ENCODE data around the gene CARS2.
A peak's percentile ranks its signal among the peaks of the same experiment; 100 is the strongest.
"Not testable (repeated sequence)": the region's sequence is repeated elsewhere in the genome, so short reads cannot be mapped to it uniquely, and the experiment has no call there.

The CARS2 gene, protein sequence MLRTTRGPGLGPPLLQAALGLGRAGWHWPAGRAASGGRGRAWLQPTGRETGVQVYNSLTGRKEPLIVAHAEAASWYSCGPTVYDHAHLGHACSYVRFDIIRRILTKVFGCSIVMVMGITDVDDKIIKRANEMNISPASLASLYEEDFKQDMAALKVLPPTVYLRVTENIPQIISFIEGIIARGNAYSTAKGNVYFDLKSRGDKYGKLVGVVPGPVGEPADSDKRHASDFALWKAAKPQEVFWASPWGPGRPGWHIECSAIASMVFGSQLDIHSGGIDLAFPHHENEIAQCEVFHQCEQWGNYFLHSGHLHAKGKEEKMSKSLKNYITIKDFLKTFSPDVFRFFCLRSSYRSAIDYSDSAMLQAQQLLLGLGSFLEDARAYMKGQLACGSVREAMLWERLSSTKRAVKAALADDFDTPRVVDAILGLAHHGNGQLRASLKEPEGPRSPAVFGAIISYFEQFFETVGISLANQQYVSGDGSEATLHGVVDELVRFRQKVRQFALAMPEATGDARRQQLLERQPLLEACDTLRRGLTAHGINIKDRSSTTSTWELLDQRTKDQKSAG

DNA sequence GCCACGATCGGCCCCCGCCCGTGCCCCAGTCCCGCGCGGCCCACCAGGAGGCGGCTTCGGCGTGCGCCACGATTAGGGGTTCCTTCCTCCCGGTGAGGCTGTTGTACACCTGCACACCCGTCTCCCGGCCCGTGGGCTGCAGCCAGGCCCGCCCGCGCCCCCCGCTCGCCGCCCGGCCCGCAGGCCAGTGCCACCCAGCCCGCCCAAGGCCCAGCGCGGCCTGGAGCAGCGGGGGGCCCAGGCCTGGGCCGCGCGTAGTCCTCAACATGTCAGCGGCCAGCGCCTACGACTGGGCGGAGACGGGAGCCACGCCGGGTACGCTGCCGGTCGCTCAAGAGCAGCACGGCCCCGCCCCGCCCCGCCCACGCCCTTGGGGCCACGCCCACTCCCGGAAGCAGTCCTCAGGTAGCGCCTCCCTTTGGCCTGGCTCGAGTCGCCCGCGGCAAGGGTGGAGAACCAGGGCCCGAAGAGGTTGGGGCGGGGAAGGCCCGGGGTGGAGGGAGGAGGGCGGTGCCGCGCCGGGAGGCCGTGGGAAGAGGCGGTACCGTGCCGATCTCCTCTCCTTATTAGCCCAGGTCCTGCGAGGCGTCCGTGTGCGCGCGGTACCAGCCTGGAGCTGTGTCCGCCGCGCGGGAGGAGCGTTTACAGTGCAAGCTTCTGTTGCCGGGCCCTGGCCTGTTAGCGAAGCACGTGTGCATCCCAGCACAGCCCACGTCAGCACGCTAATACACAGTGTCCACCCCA lies at the start of gene CARS2:
Gene CARS2 (minus strand): TSS at position 291 of the 744 bp plus-strand sequence. CDS start 23 bp downstream, at position 268.
- peak; percentile 89 for DNase-seq

DNA sequence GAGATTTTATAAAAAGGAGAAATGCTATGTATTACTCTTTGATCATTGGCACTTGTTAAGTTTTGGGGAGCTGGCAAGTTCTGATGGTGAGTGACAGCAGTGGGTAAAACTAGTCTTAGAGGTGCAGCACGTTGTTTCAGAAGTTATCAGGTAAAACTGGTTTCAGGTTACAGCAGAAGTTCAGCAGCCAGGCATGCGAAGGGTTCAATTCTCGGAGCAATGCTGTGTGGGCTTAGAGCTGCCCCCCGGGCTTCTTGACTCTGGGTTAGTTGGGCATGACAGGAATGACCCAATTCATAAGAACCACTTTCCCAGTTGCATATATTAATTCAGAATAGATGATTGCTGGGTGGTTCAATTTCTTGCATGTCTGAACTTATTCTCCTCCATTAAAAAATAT lies 42.4 kb upstream of the CARS2 start:
- no peak for DNase-seq

DNA sequence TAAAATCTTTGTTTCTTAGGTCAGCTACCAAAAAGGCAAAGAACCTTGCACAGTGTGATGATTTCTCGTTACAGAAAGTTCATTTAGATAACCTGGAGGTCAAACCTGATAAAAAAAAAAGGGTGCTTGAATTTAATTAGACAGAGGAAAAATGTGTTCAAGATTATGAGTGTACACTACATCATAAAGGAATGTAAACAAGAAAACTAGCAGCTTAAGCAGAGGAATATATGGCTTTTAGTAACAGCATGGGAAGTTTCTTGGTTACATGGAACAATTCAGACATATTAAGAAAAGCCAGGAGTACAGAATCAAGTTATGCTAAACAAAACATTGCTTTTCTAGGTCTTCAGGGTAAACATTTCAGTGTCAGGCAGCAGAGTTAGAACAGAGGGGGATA lies 40.5 kb upstream of the CARS2 start:
- no peak for DNase-seq

DNA sequence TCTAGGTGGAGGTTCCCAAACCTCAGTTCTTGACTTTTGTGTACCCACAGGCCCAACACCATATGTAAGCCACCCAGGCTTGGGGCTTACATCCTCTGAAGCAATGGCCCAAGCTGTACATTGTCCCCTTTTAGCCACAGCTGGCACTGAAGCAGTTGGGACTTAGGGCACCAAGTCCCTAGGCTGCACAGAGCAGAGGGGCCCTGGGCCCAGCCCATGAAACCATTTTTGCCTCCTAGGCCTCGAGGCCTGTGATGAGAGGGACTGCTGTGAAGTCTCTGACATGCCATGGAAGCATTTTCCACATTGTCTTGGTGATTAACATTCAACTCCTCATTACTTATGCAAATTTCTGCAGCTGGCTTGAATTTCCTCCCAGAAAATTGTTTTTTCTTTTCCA lies 37.8 kb upstream of the CARS2 start:
- DNase-seq, result no peak

DNA sequence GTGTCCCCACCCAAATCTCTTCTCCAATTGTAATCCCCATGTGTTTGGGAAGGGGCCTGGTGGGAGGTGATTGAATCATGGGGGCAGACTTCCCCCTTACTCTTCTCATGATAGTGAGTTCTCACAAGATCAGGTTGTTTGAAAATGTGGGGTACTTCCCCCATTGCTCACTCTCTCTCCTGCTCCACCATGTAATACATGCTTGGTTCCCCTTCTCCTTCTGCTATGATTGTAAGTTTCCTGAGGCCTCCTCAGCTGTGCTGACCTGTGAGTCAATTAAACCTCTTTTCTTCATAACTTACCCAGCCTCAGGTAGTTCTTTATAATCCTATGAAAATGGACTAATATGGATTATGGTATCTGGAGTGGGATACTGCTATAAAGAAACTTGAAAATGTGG lies 31.6 kb upstream of the CARS2 start:
- no peak for DNase-seq

DNA sequence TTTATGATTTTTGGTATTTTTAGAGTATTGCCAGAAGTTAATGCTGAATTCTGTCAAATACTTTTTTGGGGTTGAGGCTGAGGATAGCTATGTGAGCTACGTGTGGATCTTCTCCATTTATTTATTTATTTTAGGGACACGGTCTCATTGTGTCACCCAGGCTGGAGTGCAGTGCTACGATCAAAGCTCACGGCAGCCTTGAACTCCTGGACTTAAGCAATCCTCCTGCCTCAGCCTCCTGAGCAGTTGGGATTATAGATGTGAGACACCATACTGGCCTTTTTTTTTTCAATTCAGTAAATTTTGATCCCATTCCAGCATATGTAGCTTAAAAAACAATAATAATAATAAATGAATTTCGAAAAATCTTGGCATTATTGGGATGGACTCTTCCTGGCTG lies 28.6 kb upstream of the CARS2 start:
- no peak for DNase-seq

DNA sequence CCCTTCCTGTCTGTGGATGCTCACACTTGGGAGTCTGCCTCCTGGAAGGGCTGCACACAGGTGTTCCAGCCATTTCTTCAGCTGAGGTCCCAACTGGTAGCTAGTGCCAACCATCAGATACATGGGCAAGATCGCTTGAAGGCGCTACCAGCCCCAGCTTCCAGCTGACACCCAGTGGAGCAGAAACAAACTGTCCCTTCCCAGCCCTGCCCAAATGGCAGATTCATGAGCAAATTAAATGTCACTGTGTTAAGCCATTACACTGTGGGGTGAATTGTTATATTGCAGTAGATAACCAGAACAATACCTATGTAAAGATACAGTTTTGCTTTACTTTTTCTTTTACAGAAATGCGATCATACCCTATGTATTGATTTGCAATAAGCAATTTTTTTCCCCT lies 25.2 kb upstream of the CARS2 start:
- DNase-seq, result no peak

DNA sequence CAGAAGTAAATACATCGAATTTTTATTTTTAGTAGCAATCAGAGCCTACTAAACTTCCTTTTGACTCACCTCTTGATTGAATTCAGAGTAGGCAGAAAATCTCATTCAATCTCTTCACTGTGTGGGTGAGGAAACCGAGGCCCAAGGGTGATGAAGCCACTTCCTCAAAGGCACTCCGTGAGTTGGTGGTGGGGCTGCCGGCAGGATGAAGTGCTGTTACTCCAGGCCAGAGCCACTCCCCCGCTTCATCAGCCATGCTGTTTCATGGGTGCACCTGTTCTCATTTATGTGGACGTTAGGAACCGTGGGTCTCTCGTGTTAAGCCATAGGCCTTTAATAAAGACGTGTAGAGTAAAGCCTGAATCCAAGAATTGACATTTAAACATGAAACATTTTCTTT lies 20.8 kb upstream of the CARS2 start:
- peak; percentile 44 for DNase-seq

DNA sequence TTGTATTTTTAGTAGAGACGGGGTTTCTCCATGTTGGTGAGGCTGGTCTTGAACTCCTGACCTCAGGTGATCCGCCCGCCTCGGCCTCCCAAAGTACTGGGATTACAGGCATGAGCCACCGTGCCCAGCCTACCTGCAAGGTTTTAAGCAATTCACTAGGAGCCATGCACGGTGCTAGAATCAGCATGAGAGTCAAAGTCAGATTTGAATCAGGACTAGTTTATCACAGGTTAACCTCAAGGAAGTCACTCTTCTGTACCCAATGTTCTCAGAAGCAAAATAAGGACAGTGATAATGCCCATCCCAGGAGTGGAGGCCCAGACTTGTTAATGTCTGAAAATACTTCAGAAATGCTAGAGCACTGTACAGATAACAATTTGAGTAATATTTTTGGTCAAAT lies 20.2 kb upstream of the CARS2 start:
- DNase-seq, result not testable (repeated sequence)

DNA sequence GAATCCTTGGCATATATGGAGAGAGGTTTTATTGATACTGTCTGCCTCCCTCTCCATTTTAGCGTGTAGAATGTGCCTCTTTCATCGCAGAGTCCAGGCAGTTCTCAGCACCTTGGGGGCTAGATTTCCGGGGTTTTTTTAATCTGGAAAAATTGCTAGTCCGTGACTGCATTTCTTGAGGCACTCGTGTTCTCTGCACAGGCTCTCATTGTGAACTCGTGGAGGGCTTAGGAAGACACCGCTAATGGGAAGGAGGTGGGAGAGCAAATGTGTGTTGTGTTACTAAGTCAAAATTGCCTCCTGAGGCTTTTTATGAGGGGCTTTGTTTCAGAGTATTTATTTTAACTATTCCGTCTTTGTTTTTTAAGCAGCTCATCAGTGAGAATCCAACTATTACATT lies 17.7 kb upstream of the CARS2 start:
- DNase-seq, result no peak

DNA sequence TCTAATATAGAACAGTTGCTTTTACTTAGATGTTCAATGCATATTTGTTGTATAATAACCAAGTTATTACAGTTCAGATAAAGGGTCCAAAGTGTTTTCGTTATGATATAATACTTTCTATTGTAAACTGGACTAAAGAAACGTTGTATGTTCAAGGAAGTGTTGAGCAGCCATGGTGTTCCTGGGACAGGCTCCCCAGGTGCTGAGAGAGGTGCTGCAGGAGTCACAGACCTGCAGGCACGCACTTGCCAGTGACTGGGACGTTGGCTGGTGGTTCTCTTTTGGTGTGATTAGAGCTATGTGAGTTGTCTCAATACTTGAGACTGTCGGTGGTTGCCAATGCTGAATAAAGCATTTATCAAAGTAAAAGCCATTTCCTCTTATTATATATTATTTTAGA lies 17.1 kb upstream of the CARS2 start:
- DNase-seq, result no peak

DNA sequence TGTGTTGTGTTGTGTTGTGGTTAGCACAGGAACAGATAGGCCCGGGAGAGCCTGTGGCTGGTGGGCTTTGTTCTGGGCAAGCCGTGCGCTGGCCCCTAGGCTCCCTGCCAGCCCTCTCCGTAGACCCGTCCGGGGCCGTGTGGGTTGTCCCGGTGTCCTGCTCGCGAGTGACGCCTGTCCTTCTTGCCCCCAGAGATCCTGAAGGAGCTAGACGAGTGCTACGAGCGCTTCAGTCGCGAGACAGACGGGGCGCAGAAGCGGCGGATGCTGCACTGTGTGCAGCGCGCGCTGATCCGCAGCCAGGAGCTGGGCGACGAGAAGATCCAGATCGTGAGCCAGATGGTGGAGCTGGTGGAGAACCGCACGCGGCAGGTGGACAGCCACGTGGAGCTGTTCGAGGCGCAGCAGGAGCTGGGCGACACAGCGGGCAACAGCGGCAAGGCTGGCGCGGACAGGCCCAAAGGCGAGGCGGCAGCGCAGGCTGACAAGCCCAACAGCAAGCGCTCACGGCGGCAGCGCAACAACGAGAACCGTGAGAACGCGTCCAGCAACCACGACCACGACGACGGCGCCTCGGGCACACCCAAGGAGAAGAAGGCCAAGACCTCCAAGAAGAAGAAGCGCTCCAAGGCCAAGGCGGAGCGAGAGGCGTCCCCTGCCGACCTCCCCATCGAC lies 13.3 kb upstream of the CARS2 start:
- DNase-seq, result no peak

DNA sequence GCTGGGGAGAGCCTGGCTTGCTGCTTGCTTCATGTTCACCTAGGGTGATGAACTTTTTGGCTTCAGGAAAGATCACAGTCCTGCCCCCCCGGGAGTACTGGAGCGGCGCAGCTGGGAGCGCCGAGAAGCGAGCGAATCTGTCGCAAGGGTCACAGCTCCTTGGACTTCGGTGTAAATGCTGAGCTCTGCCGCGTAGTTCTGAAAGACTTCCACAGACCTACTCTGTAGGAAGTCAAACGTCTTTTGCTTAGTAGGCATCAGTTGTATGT lies 10.3 kb upstream of the CARS2 start:
- DNase-seq, result no peak

DNA sequence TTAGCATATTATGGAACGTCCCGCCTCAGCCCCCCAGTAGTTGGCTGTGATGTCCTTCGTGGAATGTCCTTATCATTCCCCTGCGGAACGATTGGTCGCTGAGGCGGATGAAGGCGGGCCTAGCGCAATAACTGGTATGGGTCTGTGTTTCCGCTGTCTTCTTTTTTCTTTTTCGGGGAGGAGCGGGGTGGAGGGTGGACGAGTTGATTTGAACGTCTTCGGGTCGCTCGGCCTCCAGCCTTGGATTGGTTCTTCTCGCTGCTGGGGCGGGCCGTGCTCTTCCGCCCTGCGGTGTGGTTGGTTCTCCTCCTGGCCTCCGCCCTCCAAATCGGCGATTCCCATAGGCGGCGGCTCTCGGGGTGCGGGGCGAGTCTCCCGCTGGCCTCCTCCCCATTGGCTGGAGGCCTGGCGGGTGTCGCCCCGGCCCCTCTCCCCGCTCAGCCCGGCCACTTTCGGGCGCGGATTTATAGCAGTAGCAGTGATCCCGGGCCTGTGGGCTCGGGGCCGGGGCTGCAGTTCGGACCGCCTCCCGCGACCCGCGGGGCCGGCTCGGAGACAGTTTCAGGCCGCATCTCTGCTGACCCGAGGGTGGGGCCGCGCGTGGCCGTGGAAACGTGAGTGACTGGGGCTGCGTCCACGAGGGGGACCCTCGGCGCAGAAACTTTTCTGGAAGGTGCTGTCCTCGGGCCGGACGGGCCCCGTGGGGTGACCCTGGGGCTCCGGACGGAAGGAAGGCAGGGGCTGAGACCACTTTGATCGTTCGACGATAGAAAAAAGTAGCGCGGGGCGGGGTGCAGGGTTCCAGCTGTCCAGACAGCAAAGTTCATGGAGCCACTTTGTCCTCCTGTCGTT lies 9.7 kb upstream of the CARS2 start:
- DNase-seq, result peak; percentile 93

DNA sequence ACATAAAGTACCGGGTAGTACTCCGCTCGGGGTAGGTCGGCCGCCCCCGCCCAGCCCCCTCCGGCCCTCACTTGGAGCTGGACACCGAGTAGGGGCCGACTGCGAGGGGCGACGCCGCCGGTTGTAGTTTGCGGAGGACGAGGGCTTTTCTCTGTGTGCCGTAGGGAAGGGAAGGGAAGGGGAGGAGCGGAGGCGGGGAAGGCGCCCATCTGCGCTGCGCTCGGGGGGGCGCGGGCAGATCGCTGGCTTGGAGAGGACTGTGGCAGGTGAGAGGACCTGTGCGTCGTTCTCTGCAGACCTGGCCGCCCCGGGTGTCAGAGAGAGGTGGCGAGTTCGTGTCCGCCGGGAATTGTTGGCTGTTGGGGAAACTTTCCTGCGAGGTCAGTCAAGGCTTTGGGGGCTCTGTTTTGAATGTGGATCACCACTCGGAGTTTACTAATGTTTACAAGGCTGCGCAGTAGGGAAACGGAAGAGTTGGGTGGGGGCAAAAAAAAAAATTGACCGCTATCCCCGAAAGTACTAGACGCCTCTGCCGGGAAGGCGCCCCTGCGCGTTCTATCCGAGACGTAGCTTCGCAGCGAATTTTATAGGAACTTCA lies 9.0 kb upstream of the CARS2 start:
- peak; percentile 39 for DNase-seq

DNA sequence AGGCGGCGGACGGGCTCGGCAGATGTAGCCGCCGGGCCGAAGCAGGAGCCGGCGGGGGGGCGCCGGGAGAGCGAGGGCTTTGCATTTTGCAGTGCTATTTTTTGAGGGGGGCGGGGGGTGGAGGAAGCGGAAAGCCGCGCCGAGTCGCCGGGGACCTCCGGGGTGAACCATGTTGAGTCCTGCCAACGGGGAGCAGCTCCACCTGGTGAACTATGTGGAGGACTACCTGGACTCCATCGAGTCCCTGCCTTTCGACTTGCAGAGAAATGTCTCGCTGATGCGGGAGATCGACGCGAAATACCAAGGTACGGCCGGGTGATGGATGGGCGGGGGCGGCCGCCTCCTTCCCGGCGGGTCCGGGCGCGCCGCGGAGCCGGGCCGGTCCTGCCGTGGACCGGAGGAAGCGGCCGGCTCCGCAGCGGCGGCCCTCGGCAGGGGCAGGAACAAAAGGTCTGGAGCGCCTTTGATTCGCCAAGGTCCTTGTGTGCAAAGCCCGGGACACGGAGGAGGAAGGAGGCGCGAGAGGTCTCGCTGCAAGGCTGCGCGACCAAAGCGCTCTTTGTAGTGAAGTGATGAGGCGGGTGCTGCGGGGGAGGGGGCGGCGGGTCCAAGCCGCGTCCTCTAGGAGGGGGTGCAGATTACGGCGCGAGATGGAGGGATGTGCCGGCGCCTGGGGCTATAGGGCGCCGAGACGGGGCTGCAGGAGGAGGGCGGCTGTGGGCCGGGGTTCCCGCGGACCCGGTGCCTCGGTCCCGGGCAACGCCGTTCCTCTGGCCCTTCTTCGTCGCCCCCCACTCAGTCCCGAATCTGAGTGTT lies 8.3 kb upstream of the CARS2 start:
- DNase-seq, result peak; percentile 71

DNA sequence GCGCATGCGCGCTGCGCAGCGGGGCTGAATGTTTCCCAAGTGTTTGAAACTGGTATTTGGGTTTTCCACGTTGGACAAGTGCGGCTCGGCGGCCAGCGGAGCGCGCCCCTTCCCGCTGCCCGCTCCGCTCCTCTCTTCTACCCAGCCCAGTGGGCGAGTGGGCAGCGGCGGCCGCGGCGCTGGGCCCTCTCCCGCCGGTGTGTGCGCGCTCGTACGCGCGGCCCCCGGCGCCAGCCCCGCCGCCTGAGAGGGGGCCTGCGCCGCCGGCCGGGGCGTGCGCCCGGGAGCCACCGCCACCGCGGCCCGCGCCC lies 7.7 kb upstream of the CARS2 start, which contains the start of gene ING1:
Gene ING1 (plus strand): TSS at position 59 of the 311 bp plus-strand sequence. CDS start 450 bp downstream, outside the sequence.
- DNase-seq, result no peak

DNA sequence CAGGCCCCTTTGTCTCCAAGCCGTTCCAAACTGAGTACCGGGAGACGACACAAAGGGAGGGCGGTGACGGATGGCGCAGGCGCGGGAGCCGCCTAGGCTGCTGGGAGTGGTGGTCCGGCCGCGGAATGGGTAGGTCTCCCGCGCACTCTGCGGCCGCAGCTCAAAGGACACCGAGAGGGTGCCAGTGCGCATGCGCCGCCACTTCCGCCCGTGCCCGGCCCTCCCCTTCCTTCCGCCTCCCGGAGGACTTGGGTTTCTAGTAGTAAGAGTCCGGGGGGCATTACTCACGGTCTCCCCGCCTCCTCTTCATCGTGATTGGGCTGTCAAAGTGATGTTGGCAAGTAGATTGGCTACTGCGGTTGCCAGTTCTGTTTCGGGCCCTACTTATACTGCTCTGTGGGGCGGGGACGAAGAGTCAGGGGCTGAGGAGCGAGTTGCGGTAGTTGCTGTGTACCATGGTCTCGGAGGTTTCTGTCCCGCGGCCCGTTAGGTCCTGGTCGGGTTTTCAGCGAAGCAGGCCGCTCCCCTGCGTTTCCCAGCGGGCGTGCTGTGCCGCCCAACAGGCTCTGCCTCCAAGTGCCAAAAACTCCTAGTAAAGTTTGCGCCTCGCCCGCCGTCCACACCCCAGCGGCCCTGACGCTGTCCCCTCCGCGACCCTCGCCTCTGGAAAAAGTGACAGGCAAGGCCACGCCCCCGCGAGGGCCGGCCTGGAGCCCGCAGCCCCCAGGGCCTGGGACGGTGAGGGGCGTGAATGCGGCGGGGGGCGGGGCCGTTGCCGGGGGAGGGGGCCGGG lies 7.1 kb upstream of the CARS2 start:
- DNase-seq, result peak; percentile 99

DNA sequence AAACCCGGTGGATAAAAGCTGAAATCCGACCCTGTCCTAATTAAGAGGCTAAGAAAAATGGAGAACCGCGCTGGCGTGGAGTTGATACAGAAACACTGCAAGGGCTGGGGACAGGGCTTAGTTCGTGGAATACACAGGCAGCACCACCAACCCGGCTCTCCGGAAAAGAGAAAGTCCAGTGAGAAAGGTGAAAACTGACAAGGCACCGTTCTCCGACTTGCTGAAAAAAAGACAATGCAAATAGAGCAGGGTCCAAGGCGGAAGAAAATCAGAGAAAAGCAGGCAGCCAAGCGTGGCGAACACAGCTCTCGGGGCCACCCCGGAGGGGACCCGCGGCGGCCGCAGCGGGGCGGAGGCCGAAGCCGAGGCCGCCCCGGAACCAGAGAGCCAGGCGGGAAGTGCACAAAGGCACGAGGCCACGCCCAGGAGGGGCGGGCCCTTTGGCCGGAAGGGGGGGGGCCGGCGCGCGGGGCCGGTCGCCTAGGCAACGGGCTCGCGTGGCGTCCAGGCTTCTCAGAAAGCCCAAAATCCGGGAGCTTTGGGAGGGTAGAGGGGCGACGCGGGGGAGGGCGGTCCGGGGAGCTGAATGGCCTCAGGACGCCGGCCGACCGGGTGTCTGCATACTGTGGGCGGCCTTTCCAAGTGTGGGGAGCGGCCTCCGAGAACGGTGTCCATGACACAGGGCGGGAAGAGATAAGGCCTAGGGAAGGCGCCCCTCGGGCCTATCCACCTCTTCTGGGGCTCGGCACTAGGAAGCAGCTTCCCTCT lies 6.3 kb upstream of the CARS2 start:
- peak; percentile 82 for DNase-seq

All from activated effector memory CD4-positive, alpha-beta T cell treated with Interleukin-2 at 50 U/mL for 16 hours (primary cell).